Measurements from ENCODE around the gene TRAPPC2.

GRCh38 chrX:13689741-13690211 lies 44.6 kb downstream of the TRAPPC2 start:
- TF ChIP-seq POLR2AphosphoS5 (IDR thresholded peaks at IDR 0.05; ENCODE audit: borderline replicate concordance, low read depth, low read length) (no peak), EZH2 (IDR thresholded peaks at IDR 0.05) (no peak)

Measured in SK-N-MC (cell line).